Measurements from ENCODE around the gene FOXL3.
"Not testable (repeated sequence)": the region's sequence is repeated elsewhere in the genome, so short reads cannot be mapped to it uniquely, and the experiment has no call there.

FOXL3 gene

DNA sequence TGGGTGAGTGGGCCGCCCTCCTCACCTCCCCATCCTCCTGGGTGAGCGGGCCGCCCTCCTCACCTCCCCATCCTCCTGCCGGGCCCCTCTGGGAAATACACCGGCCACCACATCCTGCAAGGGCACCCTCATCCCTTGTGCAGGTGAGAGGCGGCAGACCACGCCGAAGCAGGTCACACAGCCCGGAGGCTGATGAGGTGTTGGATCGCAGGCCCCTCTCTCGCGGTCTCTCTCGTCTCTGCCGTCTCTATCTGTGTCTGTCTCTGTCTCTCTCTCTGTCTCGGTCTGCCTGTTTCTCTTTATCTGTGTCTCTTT is 30.8 kb upstream of the FOXL3 start:
- H3K4me3 ChIP-seq (ENCODE audit: control insufficient read depth, low read depth, low read length), result no peak overlapping the region
- no peak for DNase-seq (ENCODE audit: low read depth)
- TF ChIP-seq, protein P1, sequence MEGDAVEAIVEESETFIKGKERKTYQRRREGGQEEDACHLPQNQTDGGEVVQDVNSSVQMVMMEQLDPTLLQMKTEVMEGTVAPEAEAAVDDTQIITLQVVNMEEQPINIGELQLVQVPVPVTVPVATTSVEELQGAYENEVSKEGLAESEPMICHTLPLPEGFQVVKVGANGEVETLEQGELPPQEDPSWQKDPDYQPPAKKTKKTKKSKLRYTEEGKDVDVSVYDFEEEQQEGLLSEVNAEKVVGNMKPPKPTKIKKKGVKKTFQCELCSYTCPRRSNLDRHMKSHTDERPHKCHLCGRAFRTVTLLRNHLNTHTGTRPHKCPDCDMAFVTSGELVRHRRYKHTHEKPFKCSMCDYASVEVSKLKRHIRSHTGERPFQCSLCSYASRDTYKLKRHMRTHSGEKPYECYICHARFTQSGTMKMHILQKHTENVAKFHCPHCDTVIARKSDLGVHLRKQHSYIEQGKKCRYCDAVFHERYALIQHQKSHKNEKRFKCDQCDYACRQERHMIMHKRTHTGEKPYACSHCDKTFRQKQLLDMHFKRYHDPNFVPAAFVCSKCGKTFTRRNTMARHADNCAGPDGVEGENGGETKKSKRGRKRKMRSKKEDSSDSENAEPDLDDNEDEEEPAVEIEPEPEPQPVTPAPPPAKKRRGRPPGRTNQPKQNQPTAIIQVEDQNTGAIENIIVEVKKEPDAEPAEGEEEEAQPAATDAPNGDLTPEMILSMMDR (IDR thresholded peaks at IDR 0.05; ENCODE audit: control insufficient read depth, insufficient read depth, low read depth, low read length, missing control alignments), result no peak

DNA sequence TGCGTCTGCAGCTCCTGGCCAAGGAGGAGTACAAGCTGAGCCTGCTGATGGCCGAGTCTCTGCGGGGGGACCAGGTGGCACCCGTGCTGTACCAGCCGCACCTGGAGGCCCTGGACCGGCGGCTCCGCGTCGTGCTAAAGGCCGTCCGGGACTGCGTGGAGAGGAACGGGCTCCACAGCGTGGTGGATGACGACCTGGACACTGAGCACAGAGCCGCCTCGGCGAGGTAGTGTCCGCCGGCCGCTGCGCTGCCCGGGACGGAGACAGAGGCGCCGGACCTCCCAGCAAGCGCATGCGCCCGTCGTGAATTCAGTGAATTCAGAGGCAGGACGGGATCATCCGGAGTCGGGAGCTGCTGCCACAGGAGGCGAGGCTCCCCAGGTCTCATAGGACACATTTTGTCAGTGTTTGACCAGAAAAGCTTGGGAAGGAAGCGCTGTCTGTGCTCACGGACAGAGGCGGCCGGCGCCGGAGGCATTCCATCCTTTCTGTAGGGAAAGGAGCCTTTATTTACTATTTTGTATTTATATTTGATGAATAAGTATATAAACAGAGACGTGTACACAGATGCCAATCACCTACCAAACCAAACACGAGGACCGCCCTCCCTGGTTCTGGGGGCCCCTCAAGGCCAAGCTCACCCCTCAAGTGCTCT is 30.1 kb upstream of the FOXL3 start:
- DNase-seq (ENCODE audit: low read depth), result no peak
- H3K4me3 ChIP-seq (ENCODE audit: control insufficient read depth, low read depth, low read length), result no peak overlapping the region
- TF ChIP-seq, protein P1 (IDR thresholded peaks at IDR 0.05; ENCODE audit: control insufficient read depth, insufficient read depth, low read depth, low read length, missing control alignments), result no peak

DNA sequence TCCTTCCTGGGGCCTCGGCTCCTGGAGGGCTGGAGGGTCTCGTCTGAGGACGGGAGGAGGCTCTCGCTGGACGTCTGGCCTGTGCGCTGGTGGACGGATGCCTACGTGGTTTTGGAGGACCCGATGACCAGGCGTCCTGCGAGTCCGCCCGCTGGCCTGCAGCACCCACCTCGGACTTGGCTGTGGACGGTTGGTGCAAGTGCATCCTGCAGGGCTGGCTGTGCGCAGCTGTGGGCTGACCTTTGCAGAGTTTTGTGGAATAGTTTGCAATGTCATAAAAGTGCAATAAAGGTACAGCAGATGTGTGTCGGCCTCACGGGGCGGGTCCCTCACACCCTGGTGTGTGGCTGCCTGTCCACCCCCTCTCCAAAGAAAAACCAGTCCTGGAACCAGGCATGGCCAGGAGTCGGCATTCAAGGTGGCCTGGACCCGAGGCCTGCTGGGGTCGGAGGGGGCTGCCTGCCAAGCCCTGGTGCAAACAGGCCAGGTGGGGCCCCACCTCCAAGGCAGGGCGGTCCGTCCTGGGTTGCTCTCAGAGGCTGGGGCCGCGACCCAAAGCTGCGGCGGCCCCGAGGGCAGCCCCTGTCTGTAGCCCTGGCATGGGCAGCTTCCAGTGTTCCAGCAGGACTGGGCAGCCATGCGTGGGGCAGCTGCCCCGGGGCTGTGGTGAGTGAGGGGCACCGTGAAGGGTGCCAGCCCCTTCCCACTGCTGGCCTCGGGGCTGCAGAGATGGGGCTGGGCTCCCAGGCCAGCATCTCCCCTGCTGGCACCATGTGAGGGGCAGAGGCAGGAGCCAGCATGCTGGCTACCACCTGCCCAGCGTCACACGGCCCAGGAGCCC is 29.3 kb upstream of the FOXL3 start:
- no peak for DNase-seq (ENCODE audit: low read depth)
- TF ChIP-seq, protein P1 (IDR thresholded peaks at IDR 0.05; ENCODE audit: control insufficient read depth, insufficient read depth, low read depth, low read length, missing control alignments), result no peak
- H3K4me3 ChIP-seq (ENCODE audit: control insufficient read depth, low read depth, low read length), result no peak overlapping the region

DNA sequence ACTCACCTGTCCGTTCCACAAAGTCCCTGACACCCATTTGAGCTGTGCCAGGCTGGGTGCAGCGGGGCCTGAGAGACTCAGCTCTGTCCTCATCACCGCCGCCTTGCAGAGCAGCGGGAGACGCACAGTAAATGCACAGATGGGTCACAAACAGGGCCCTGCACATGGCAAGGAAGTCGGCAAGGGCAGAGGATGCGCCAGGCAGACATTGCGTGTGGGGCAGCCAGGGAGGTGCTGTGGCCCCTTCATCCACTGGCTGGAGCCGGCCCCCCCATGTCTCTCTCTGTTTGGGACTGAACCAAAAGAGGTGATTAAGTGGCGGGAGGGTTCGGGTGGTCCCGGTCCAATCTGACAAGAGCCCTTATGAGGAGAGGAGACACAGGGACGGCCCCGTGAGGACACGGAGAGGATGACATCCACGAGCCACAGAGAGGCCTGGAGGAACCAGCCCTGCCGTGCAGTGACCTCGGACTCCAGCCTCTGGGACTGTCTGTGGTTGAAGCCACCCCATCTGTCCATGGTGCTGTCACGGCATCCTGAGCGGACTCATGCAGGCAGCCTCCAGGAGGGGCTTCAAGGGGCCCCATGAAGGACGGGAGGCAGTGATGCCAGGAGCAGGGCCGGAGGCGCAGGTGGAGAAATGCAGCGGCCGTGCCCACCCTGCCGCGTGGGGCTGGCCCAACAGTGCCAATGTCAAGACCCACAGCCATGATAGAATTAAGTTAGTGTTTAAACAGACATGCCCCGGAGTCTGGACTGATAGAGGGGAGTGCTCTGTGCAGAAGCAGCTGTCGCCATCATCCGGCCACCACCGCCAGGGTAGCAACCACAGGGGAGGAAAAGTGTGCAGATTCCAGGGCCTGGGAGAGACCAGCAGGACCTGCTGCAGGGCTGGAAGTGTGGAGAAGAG is 28.4 kb upstream of the FOXL3 start:
- no peak overlapping the region for H3K4me3 ChIP-seq (ENCODE audit: control insufficient read depth, low read depth, low read length)
- TF ChIP-seq, protein P1 (IDR thresholded peaks at IDR 0.05; ENCODE audit: control insufficient read depth, insufficient read depth, low read depth, low read length, missing control alignments), result no peak
- no peak for DNase-seq (ENCODE audit: low read depth)

DNA sequence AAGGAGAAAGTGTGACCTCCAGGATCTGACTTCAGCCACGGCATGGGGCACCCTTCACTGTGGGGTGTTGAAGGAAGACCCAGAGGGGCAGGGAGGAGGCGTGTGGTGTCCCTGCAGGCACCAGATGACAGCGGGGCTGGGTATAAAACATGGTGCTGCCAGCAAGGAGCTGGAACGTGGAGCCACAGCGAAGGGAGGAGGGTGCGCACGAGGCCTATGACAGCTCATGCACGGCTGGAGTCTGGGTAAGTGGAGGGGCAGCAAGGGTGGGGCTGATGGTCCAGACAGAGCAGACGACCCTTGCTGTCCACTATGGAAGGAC is 27.8 kb upstream of the FOXL3 start:
- TF ChIP-seq, protein P1 (IDR thresholded peaks at IDR 0.05; ENCODE audit: control insufficient read depth, insufficient read depth, low read depth, low read length, missing control alignments), result no peak
- DNase-seq (ENCODE audit: low read depth), result no peak
- H3K4me3 ChIP-seq (ENCODE audit: control insufficient read depth, low read depth, low read length), result no peak overlapping the region

DNA sequence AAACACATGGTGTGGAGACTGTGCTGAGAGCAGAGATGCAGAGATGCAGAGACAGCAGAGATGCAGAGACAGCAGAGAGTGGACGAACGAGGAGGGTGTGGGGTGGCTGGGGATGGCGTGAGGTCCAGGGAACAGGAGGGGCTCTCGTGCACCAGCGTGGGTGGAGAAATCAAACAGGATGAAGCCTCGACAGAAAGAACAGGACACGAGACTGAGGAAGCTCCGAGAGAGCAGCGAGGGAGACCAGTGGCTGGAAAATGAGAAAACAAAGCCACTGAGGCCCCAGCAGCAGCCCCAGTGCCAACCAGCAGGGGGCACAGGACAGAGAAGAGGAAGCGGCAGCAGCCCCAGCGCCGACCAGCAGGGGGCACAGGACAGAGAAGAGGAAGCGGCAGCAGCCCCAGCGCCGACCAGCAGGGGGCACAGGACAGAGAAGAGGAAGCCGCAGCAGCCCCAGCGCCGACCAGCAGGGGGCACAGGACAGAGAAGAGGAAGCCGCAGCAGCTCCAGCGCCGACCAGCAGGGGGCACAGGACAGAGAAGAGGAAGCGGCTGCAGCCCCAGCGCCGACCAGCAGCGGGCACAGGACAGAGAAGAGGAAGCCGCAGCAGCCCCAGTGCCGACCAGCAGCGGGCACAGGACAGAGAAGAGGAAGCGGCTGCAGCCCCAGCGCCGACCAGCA is 27.2 kb upstream of the FOXL3 start:
- H3K4me3 ChIP-seq (ENCODE audit: control insufficient read depth, low read depth, low read length); DNase-seq (ENCODE audit: low read depth): not testable (repeated sequence)
- TF ChIP-seq, protein P1 (IDR thresholded peaks at IDR 0.05; ENCODE audit: control insufficient read depth, insufficient read depth, low read depth, low read length, missing control alignments), result peak; percentile 18
